CD4-positive, alpha-beta T cell treated with Interleukin-1 beta for 1 hour (primary cell): ENCODE results near the gene ZKSCAN4.
A peak's percentile ranks its signal among the peaks of the same experiment; 100 is the strongest.

Source experiments
- DNase-seq, 2 donors: peaks; one replicate each; pipeline ENCODE4 v3.0.0-alpha.2; 2020 to 2022

Gene ZKSCAN4

GRCh38 chr6:28252009-28252975 lies at the start of gene ZKSCAN4:
Gene ZKSCAN4 (minus strand): TSS chr6:28252269. CDS start chr6:28251980, 289 bp downstream.
- DNase-seq, result peak; percentile 81 to 86

GRCh38 chr6:28296520-28297060 lies 44.5 kb upstream of the ZKSCAN4 start:
- DNase-seq, result no peak

GRCh38 chr6:28295326-28295725 lies 43.3 kb upstream of the ZKSCAN4 start:
- DNase-seq, result no peak

GRCh38 chr6:28291573-28291972 lies 39.5 kb upstream of the ZKSCAN4 start:
- no peak for DNase-seq

- DNase-seq, result no peak
Observed at GRCh38 chr6:28282926-28283325, 30.9 kb upstream of the ZKSCAN4 start.

- DNase-seq, result peak; percentile 31 to 44
Observed at GRCh38 chr6:28281288-28282064, 29.4 kb upstream of the ZKSCAN4 start, which contains the start of gene PGBD1. Gene PGBD1 (plus strand): TSS chr6:28281572. CDS start chr6:28283814, 2,242 bp downstream.

GRCh38 chr6:28280595-28281287 lies 28.7 kb upstream of the ZKSCAN4 start:
- DNase-seq, result no peak

GRCh38 chr6:28277746-28278145 lies 25.7 kb upstream of the ZKSCAN4 start:
- DNase-seq, result no peak

GRCh38 chr6:28274888-28275287 lies 22.8 kb upstream of the ZKSCAN4 start:
- no peak for DNase-seq

GRCh38 chr6:28269492-28269891 lies 17.4 kb upstream of the ZKSCAN4 start:
- DNase-seq, result no peak

- DNase-seq, result no peak
Observed at GRCh38 chr6:28267695-28268059, 15.6 kb upstream of the ZKSCAN4 start.

GRCh38 chr6:28266962-28267694 lies 15.1 kb upstream of the ZKSCAN4 start, which contains the start of gene ZSCAN26:
Gene ZSCAN26 (plus strand): TSS chr6:28267143. CDS start chr6:28271920, 4,777 bp downstream.
- peak; percentile 89 to 90 for DNase-seq

GRCh38 chr6:28266563-28266961 lies 14.5 kb upstream of the ZKSCAN4 start:
- DNase-seq, result no peak

- DNase-seq, result no peak
Observed at GRCh38 chr6:28264834-28265401, 12.8 kb upstream of the ZKSCAN4 start.

GRCh38 chr6:28263922-28264321 lies 11.9 kb upstream of the ZKSCAN4 start:
- no peak for DNase-seq

- peak; percentile 51 to 81 for DNase-seq
Observed at GRCh38 chr6:28258877-28259777, 7.1 kb upstream of the ZKSCAN4 start, which contains the start of gene NKAPL. Gene NKAPL (plus strand): TSS chr6:28259297. CDS start chr6:28259372, 75 bp downstream.

GRCh38 chr6:28257042-28257441 lies 5.0 kb upstream of the ZKSCAN4 start:
- no peak for DNase-seq

GRCh38 chr6:28254121-28254519 lies 2.1 kb upstream of the ZKSCAN4 start:
- peak in 1 of 2 donors; percentile 4 for DNase-seq

- DNase-seq, result peak; percentile 18 to 21
Observed at GRCh38 chr6:28251661-28252008, 434 bp downstream of the ZKSCAN4 start.

GRCh38 chr6:28250747-28251146 lies 1.3 kb downstream of the ZKSCAN4 start:
- no peak for DNase-seq
